Neural cell (in vitro differentiated cells): ENCODE results near the gene CLPSL1. TPM values are rescaled to one million over a fixed set of nuclear protein-coding genes. Genes with fewer than 3 reads are reported as not detected.

Experiments used
- H2AFZ ChIP-seq: fragments of 200-600, 300-800 bp; sonication (generic), shearing (Covaris generic); 2 replicates; pipeline ENCODE4 v1.6.0; 2014; ENCODE audit warnings: low read depth, mild to moderate bottlenecking, antibody characterized with exemption, low read length, moderate library complexity
- H3F3A ChIP-seq: fragments of 200-600 bp; shearing (Covaris generic); 2 replicates; pipeline ENCODE4 v1.6.1; 2016; ENCODE audit warnings: mild to moderate bottlenecking, moderate library complexity, mixed read lengths, antibody characterized with exemption, low read length; ENCODE audit not compliant: insufficient read depth, poor library complexity, severe bottlenecking
- H3K27ac ChIP-seq: fragments of 200-600, 300-800 bp; sonication (generic), shearing (Covaris generic); 2 replicates; pipeline ENCODE4 v1.5.1; 2014; ENCODE audit warnings: mild to moderate bottlenecking, low read length, moderate library complexity
- H3K27me3 ChIP-seq: fragments of 300-800, 200-600 bp; sonication (generic), shearing (Covaris generic); 2 replicates; pipeline ENCODE4 v1.6.0; 2014; ENCODE audit warnings: mild to moderate bottlenecking, low read depth, low read length, moderate library complexity; ENCODE audit not compliant: insufficient read depth
- H3K36me3 ChIP-seq: fragments of 300-800, 200-600 bp; sonication (generic), shearing (Covaris generic); 2 replicates; pipeline ENCODE4 v1.5.1; 2014; ENCODE audit warnings: mild to moderate bottlenecking, antibody characterized with exemption, low read length, moderate library complexity; ENCODE audit not compliant: insufficient read depth
- H3K4me2 ChIP-seq: fragments of 300-800, 200-600 bp; sonication (generic), shearing (Covaris generic); 2 replicates; pipeline ENCODE4 v1.6.0; 2014; ENCODE audit warnings: mild to moderate bottlenecking, low read length
- H3K4me3 ChIP-seq: fragments of 300-800, 200-600 bp; sonication (generic), shearing (Covaris generic); 2 replicates; pipeline ENCODE4 v1.5.1; 2014; ENCODE audit warnings: mild to moderate bottlenecking, low read length, moderate library complexity
- H3K79me2 ChIP-seq: fragments of 200-600 bp; shearing (Covaris generic); replicated peaks from 2 replicates; pipeline ENCODE4 v1.6.0; 2014; ENCODE audit warnings: mild to moderate bottlenecking, low read length, moderate library complexity; ENCODE audit not compliant: insufficient read depth
- H3K9ac ChIP-seq: fragments of 300-800, 200-600 bp; sonication (generic), shearing (Covaris generic); 2 replicates; pipeline ENCODE4 v1.6.1; 2016; ENCODE audit warnings: mild to moderate bottlenecking, low read length, mixed read lengths
- H3K9me2 ChIP-seq: fragments of 200-600 bp; shearing (Covaris generic); 2 replicates; pipeline ENCODE4 v1.6.1; 2016; ENCODE audit warnings: mild to moderate bottlenecking, low read length, mixed read lengths; ENCODE audit not compliant: insufficient read depth
- H3K9me3 ChIP-seq: fragments of 200-600, 300-800 bp; sonication (generic), shearing (Covaris generic); 2 replicates; pipeline ENCODE4 v1.6.1; 2016; ENCODE audit warnings: mild to moderate bottlenecking, mixed run types, low read length, moderate library complexity, mixed read lengths
- H4K20me1 ChIP-seq: fragments of 200-600 bp; shearing (Covaris generic); 2 replicates; pipeline ENCODE4 v1.6.1; 2016; ENCODE audit warnings: mild to moderate bottlenecking, mixed run types; ENCODE audit not compliant: insufficient read depth
- EP300 ChIP-seq: fragments of 450-650 bp; conservative IDR thresholded peaks from 2 replicates; pipeline ENCODE4 v1.6.1; 2014; ENCODE audit warnings: antibody characterized with exemption, mild to moderate bottlenecking, moderate library complexity; ENCODE audit not compliant: poor library complexity, severe bottlenecking
- EZH2 ChIP-seq: fragments of 200-600, 300-800 bp; shearing (Covaris generic), sonication (generic); IDR thresholded peaks from 2 replicates; pipeline ENCODE4 v1.6.1; 2014; ENCODE audit warnings: antibody characterized with exemption, low read length, borderline replicate concordance, mild to moderate bottlenecking; ENCODE audit not compliant: insufficient read depth, poor library complexity, severe bottlenecking
- POLR2AphosphoS5 ChIP-seq: IDR thresholded peaks from 2 replicates; pipeline ENCODE4 v1.6.1; 2012
- RAD21 ChIP-seq: fragments of 450-650 bp; conservative IDR thresholded peaks from 2 replicates; pipeline ENCODE4 v1.6.1; 2014; ENCODE audit warnings: antibody characterized with exemption, mild to moderate bottlenecking, moderate library complexity
- REST ChIP-seq: IDR thresholded peaks from 2 replicates; pipeline ENCODE4 v1.6.1; 2012; ENCODE audit warnings: borderline replicate concordance
- SMC3 ChIP-seq: fragments of 450-650 bp; conservative IDR thresholded peaks from 2 replicates; pipeline ENCODE4 v1.6.1; 2014; ENCODE audit warnings: antibody characterized with exemption, mild to moderate bottlenecking, moderate library complexity; ENCODE audit not compliant: poor library complexity
- TAF1 ChIP-seq: IDR thresholded peaks from 2 replicates; pipeline ENCODE4 v1.6.1; 2012; ENCODE audit warnings: low read depth
- polyA plus RNA-seq: library from polyadenylated mRNA; depleted of rRNA; stranded (reverse); fragments of >200 nt; gene quantifications from 2 replicates; pipeline ENCODE4 v1.2.3, GENCODE V29; 2014
- TF ChIP-seq, protein P1 (sequence below): fragments of 450-650 bp; IDR thresholded peaks from 2 replicates; pipeline ENCODE4 v1.5.1; 2014; ENCODE audit warnings: antibody characterized with exemption, mild to moderate bottlenecking, moderate library complexity; ENCODE audit not compliant: poor library complexity, severe bottlenecking

CLPSL1 gene
- polyA plus RNA-seq, 1 donor from 2014 or later = not detected

GRCh38 chr6:35777356-35778102, 3.3 kb upstream of the CLPSL1 start:
- H3K9ac ChIP-seq = no peak overlapping the region
- H3K9me2 ChIP-seq = no peaks in the 10 kb centered on the region
- H3K79me2 ChIP-seq = no peaks in the 10 kb centered on the region
- peaks cover 17% of the 10 kb centered on the region for H3K27me3 ChIP-seq
- H3K27ac ChIP-seq = no peak overlapping the region
- no peak overlapping the region for H2AFZ ChIP-seq
- H3K9me3 ChIP-seq = no peaks in the 10 kb centered on the region
- TF ChIP-seq, protein P1, sequence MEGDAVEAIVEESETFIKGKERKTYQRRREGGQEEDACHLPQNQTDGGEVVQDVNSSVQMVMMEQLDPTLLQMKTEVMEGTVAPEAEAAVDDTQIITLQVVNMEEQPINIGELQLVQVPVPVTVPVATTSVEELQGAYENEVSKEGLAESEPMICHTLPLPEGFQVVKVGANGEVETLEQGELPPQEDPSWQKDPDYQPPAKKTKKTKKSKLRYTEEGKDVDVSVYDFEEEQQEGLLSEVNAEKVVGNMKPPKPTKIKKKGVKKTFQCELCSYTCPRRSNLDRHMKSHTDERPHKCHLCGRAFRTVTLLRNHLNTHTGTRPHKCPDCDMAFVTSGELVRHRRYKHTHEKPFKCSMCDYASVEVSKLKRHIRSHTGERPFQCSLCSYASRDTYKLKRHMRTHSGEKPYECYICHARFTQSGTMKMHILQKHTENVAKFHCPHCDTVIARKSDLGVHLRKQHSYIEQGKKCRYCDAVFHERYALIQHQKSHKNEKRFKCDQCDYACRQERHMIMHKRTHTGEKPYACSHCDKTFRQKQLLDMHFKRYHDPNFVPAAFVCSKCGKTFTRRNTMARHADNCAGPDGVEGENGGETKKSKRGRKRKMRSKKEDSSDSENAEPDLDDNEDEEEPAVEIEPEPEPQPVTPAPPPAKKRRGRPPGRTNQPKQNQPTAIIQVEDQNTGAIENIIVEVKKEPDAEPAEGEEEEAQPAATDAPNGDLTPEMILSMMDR = no peak
- no peak for TF ChIP-seq TAF1
- H3K4me3 ChIP-seq = no peak overlapping the region
- H4K20me1 ChIP-seq = no peaks in the 10 kb centered on the region
- H3K4me2 ChIP-seq = no peak overlapping the region
- no peaks in the 10 kb centered on the region for H3F3A ChIP-seq
- H3K36me3 ChIP-seq = no peaks in the 10 kb centered on the region

GRCh38 chr6:35778437-35778836, 2.4 kb upstream of the CLPSL1 start:
- Histone ChIP-seq H2AFZ (no peak overlapping the region), H3K9ac (no peak overlapping the region), H3K4me2 (no peak overlapping the region), H3K4me3 (no peak overlapping the region), H3K27me3 (peaks cover 17% of the 10 kb centered on the region), H3K36me3 (no peaks in the 10 kb centered on the region), H3F3A (no peaks in the 10 kb centered on the region), H3K79me2 (no peaks in the 10 kb centered on the region), H3K9me2 (no peaks in the 10 kb centered on the region), H3K27ac (no peak overlapping the region), H4K20me1 (no peaks in the 10 kb centered on the region), H3K9me3 (no peaks in the 10 kb centered on the region)
- no peak for TF ChIP-seq RAD21
- no peak for TF ChIP-seq REST
- TF ChIP-seq, protein P1 = no peak
- TF ChIP-seq EZH2 = no peak
- TF ChIP-seq POLR2AphosphoS5 = no peak
- TF ChIP-seq EP300 = no peak
- TF ChIP-seq SMC3 = no peak
- no peak for TF ChIP-seq TAF1
